Fibroblast of lung (primary cell): ENCODE measurements around the gene AGAP1. TPM values are rescaled to one million over a fixed set of nuclear protein-coding genes. Genes with fewer than 3 reads are reported as not detected.

Experiments
- DNase-seq, 2 donors: peaks; one replicate each; pipeline versions ENCODE4 v3.0.0 to v3.0.0-alpha.2; 2010; ENCODE audit warnings: low read depth in 2 of 2
- H2AFZ ChIP-seq: 2 replicates; pipeline ENCODE4 v1.5.1; 2012; ENCODE audit warnings: low read length, control low read depth, inconsistent platforms
- H3K27ac ChIP-seq: 2 replicates; pipeline ENCODE4 v1.5.1; 2011; ENCODE audit warnings: low read length, control low read depth; ENCODE audit not compliant: insufficient read depth
- H3K27me3 ChIP-seq: 2 replicates; pipeline ENCODE4 v1.5.1; 2011; ENCODE audit warnings: mild to moderate bottlenecking, low read length; ENCODE audit not compliant: control insufficient read depth, insufficient read depth
- H3K36me3 ChIP-seq: 2 replicates; pipeline ENCODE4 v1.5.1; 2011; ENCODE audit warnings: low read length; ENCODE audit not compliant: control insufficient read depth, insufficient read depth
- H3K4me1 ChIP-seq: 2 replicates; pipeline ENCODE4 v1.5.1; 2011; ENCODE audit warnings: low read length; ENCODE audit not compliant: control insufficient read depth, insufficient read depth; ENCODE audit errors: extremely low read depth
- H3K4me2 ChIP-seq: 2 replicates; pipeline ENCODE4 v1.5.1; 2011; ENCODE audit warnings: low read length, control low read depth; ENCODE audit not compliant: insufficient read depth; ENCODE audit errors: extremely low read depth
- H3K4me3 ChIP-seq, 4 experiments: fragments of 200-600 bp in 1 of 4; sonication (generic) in 1 of 4; replicated peaks in 1 of 4; 2 replicates each; pipeline ENCODE4 v1.5.1; 2011 to 2016; ENCODE audit warnings: low read length in 4 of 4, low read depth in 3 of 4, mild to moderate bottlenecking in 3 of 4, control low read depth in 2 of 4, inconsistent platforms in 1 of 4, mixed read lengths in 1 of 4; ENCODE audit not compliant: insufficient read depth in 1 of 4; ENCODE audit errors: control extremely low read depth in 1 of 4
- H3K79me2 ChIP-seq: 2 replicates; pipeline ENCODE4 v1.5.1; 2012; ENCODE audit warnings: mild to moderate bottlenecking, low read length, inconsistent platforms; ENCODE audit not compliant: control insufficient read depth, insufficient read depth
- H3K9ac ChIP-seq: 2 replicates; pipeline ENCODE4 v1.5.1; 2011; ENCODE audit warnings: mild to moderate bottlenecking, low read length, control low read depth; ENCODE audit not compliant: insufficient read depth
- H3K9me3 ChIP-seq: 2 replicates; pipeline ENCODE4 v1.5.1; 2012; ENCODE audit warnings: low read depth, low read length; ENCODE audit not compliant: control insufficient read depth, insufficient read depth
- H4K20me1 ChIP-seq: 2 replicates; pipeline ENCODE4 v1.5.1; 2011; ENCODE audit warnings: low read length; ENCODE audit not compliant: control insufficient read depth, insufficient read depth; ENCODE audit errors: extremely low read depth
- EZH2 ChIP-seq: IDR thresholded peaks from 2 replicates; pipeline ENCODE4 v1.5.1; 2012; ENCODE audit warnings: low read length, control low read depth, mild to moderate bottlenecking; ENCODE audit errors: missing control alignments
- polyA plus RNA-seq, 2 donors: library from polyadenylated mRNA; depleted of rRNA in 1 of 2; stranded (reverse) in 1 of 2; unstranded in 1 of 2; fragments of >200 nt; gene quantifications; 2 replicates each; pipeline ENCODE4 v1.2.1, GENCODE V29; 2011 to 2012; ENCODE audit warnings: missing spikeins in 1 of 2
- total RNA-seq: library from RNA; depleted of rRNA; stranded (reverse); fragments of >200 nt; gene quantifications from 2 replicates; pipeline ENCODE4 v1.2.1, GENCODE V29; 2014
- TF ChIP-seq, protein P1 (sequence below), 2 donors: IDR thresholded peaks in 1 of 2; conservative IDR thresholded peaks in 1 of 2; 1 replicate in 1 of 2; 2 replicates in 1 of 2; pipeline ENCODE4 v1.5.1; 2011 to 2012; ENCODE audit warnings: low read length in 2 of 2, control low read depth in 1 of 2, inconsistent platforms in 1 of 2, low read depth in 1 of 2, mild to moderate bottlenecking in 1 of 2

The AGAP1 gene
- total and polyA plus RNA-seq, 2 donors (not counting 1 experiment from before 2014, with no cell fraction given), result 10.6 to 14.0 TPM

DNA sequence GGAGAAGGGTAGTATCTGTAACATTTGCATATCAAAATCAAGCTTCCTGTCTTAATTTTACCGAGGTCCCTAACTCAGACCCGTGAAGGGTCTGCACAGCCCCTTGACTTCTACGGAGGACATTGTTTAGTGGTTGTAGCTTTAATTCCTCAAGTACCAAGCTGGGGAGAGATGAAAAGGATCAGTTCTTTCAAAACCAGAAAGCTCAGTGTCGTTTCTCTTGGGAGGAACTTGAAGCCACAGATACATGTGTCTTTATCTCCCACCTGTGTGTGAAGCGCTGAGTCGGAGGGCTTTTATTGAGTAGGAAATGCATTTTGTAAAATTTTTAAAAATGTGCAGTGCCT lies 410.7 kb downstream of the AGAP1 start:
- Histone ChIP-seq H3K27me3 (no peaks in the 10 kb centered on the region), H3K36me3 (no peaks in the 10 kb centered on the region), H3K79me2 (no peaks in the 10 kb centered on the region), H3K9ac (no peak overlapping the region), H3K4me1 (no peaks in the 10 kb centered on the region), H2AFZ (no peak overlapping the region), H4K20me1 (no peaks in the 10 kb centered on the region), H3K4me3 (no peak overlapping the region), H3K9me3 (no peaks in the 10 kb centered on the region), H3K27ac (no peak overlapping the region), H3K4me2 (no peak overlapping the region)
- DNase-seq, result no peak
- no peak for TF ChIP-seq EZH2
- TF ChIP-seq, protein P1, sequence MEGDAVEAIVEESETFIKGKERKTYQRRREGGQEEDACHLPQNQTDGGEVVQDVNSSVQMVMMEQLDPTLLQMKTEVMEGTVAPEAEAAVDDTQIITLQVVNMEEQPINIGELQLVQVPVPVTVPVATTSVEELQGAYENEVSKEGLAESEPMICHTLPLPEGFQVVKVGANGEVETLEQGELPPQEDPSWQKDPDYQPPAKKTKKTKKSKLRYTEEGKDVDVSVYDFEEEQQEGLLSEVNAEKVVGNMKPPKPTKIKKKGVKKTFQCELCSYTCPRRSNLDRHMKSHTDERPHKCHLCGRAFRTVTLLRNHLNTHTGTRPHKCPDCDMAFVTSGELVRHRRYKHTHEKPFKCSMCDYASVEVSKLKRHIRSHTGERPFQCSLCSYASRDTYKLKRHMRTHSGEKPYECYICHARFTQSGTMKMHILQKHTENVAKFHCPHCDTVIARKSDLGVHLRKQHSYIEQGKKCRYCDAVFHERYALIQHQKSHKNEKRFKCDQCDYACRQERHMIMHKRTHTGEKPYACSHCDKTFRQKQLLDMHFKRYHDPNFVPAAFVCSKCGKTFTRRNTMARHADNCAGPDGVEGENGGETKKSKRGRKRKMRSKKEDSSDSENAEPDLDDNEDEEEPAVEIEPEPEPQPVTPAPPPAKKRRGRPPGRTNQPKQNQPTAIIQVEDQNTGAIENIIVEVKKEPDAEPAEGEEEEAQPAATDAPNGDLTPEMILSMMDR (conservative IDR thresholded peaks at IDR 0.05 in 1 of 2, IDR thresholded peaks at IDR 0.05 in 1 of 2; ENCODE audit: low read depth in 1 of 2, low read length in 2 of 2), result no peak

GRCh38 chr2:235908826-235909225 lies 415.0 kb downstream of the AGAP1 start:
- Histone ChIP-seq H3K9me3 (no peaks in the 10 kb centered on the region), H2AFZ (no peak overlapping the region), H3K4me1 (no peaks in the 10 kb centered on the region), H3K4me3 (no peak overlapping the region), H3K27ac (no peak overlapping the region), H3K79me2 (no peaks in the 10 kb centered on the region), H3K36me3 (peaks cover 1% of the 10 kb centered on the region), H3K9ac (no peak overlapping the region), H3K4me2 (no peak overlapping the region), H4K20me1 (no peaks in the 10 kb centered on the region), H3K27me3 (no peaks in the 10 kb centered on the region)
- DNase-seq, result no peak
- TF ChIP-seq, protein P1 (conservative IDR thresholded peaks at IDR 0.05 in 1 of 2, IDR thresholded peaks at IDR 0.05 in 1 of 2; ENCODE audit: low read depth in 1 of 2, low read length in 2 of 2), result no peak
- TF ChIP-seq EZH2, result no peak

DNA sequence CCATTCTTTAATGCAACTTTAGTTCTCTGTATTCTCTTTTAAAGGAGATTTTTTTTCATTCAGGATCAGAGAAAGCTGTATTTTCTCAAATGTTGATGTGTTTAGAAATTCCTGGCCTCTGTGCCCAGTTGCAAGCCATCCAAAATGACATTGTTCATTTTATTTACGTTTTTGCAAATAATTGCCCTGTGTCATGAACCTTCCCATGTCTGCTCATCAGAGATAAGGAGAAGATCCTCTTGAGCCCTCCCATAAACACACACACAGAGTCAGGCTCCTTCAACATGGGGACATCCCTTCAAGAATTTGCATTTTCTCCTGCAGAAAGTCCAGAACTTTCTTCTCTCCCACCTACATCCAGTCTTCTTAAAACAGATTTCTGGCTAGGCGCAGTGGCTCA lies 415.5 kb downstream of the AGAP1 start:
- Histone ChIP-seq H3K27me3 (no peaks in the 10 kb centered on the region), H2AFZ (no peak overlapping the region), H3K4me3 (no peak overlapping the region), H3K4me1 (no peaks in the 10 kb centered on the region), H3K9me3 (no peaks in the 10 kb centered on the region), H3K4me2 (no peak overlapping the region), H3K36me3 (peaks cover 1% of the 10 kb centered on the region), H4K20me1 (no peaks in the 10 kb centered on the region), H3K27ac (no peak overlapping the region), H3K9ac (no peak overlapping the region), H3K79me2 (no peaks in the 10 kb centered on the region)
- TF ChIP-seq, protein P1 (conservative IDR thresholded peaks at IDR 0.05 in 1 of 2, IDR thresholded peaks at IDR 0.05 in 1 of 2; ENCODE audit: low read depth in 1 of 2, low read length in 2 of 2), result no peak
- TF ChIP-seq EZH2, result no peak
- DNase-seq, result no peak
